ENCODE measurements around the gene PPP1R13L. TPM values are rescaled to one million over a fixed set of nuclear protein-coding genes. Genes with fewer than 3 reads are reported as not detected.

Gene PPP1R13L
- total RNA-seq, 4 donors from 2014 or later, result 28.5 to 298 (median 44.4) TPM

DNA sequence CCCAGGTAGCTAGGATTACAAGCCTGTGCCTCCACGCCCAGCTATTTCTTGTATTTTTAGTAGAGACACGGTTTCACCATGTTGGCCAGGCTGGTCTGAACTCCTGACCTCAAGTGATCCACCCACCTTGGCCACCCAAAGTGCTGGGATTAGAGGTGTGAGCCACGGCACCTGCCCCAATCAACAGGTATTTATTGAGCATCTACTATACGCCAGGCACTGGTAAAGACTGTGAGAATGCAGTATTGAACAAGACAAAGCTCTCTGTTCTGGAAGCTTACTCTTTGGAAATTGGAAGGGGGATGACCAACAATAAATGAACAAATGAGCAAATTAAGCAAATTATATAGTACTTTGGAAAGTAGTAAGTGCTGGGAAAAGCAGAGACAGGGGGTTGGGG, 40.3 kb upstream of the PPP1R13L start:
- peaks cover 22 to 72% (median 44%) of the 10 kb centered on the region in 4 donors for H3K4me1 ChIP-seq
- WGBS, 2 donors (ENCODE audit: low coverage in 1 of 2), result 89 to 94% methylated on average over 3 to 4 of the region's 4 CpGs
- intact Hi-C loops (cut with DNase I; ENCODE audit: low total_unique reads), result no loop called here

DNA sequence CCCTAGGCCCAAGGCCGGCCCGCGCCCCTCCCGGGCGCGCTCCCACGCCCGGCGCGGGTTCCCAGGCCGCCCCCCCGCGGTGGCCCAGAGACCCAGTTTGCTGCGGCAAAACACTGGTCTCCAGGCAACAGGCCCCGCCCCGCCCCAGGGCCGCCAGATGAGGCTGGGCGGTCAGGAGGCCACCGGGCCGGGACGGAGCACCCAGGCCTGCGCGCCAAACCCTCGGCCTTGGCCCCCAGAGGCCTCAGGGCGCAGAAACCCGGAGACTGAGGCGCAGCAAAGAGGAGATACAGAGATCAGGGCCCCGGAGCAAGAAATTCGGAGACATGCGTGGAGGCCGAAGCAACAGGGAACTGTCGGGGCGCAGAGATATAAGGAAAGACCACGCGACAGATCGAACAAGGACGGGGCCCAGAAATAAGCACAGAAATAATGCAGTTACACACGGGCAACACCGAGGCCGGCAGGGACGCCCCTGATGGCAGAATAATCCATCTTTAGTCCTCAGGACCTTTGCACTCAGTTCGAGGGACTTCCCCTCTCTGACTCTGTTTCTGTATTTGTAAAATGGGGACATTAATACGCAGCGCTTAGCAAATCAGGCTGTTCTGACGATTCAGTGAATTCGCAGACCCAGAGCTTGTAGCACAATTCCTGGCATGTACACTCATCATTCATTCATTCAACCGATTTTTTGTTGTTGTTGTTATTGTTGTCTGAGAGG, 39.6 kb upstream of the PPP1R13L start:
- peak; percentile 96 for DNase-seq
- WGBS, 2 donors (ENCODE audit: low coverage in 1 of 2), result 14 to 40% methylated on average over 5 to 27 of the region's 47 CpGs
- in situ Hi-C loops (cut with MboI; ENCODE audit: low pct_ligation_motif_present in 1 of 4, low pct_unique_long_range_greater_than_20kb in 1 of 4, low sequenced_read_pairs in 3 of 4), result loop anchor here in 3 of 4 donors (5.0 kb wide), 1 partner anchor 33 kb away; no protein-coding TSS in a partner anchor
- TF ChIP-seq EP300 (IDR thresholded peaks at IDR 0.05; ENCODE audit: low read depth) (peak; percentile 69), POLR2AphosphoS5 (IDR thresholded peaks at IDR 0.05) (peak; percentile 40 to 74 (median 58)), POLR2A (IDR thresholded peaks at IDR 0.05) (peak; percentile 45)
- TF ChIP-seq, protein P1, sequence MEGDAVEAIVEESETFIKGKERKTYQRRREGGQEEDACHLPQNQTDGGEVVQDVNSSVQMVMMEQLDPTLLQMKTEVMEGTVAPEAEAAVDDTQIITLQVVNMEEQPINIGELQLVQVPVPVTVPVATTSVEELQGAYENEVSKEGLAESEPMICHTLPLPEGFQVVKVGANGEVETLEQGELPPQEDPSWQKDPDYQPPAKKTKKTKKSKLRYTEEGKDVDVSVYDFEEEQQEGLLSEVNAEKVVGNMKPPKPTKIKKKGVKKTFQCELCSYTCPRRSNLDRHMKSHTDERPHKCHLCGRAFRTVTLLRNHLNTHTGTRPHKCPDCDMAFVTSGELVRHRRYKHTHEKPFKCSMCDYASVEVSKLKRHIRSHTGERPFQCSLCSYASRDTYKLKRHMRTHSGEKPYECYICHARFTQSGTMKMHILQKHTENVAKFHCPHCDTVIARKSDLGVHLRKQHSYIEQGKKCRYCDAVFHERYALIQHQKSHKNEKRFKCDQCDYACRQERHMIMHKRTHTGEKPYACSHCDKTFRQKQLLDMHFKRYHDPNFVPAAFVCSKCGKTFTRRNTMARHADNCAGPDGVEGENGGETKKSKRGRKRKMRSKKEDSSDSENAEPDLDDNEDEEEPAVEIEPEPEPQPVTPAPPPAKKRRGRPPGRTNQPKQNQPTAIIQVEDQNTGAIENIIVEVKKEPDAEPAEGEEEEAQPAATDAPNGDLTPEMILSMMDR (IDR thresholded peaks at IDR 0.05), result peak in 1 of 5 experiments; percentile 9
- Histone ChIP-seq H3K4me1 (peaks cover 15 to 68% (median 39%) of the 10 kb centered on the region in 4 donors), H3K27ac (peak overlapping the region; percentile 91 to 93 (median 92)), H3K9me3 (no peaks in the 10 kb centered on the region), H3K27me3 (no peaks in the 10 kb centered on the region), H3K4me3 (peak overlapping the region; percentile 28 to 59 (median 36)), H3K36me3 (no peaks in the 10 kb centered on the region)
- intact Hi-C loops (cut with DNase I; ENCODE audit: low total_unique reads), result no loop called here

More for the DNA sequence above, 40.3 kb upstream of the PPP1R13L start:
- peak overlapping the region; percentile 91 to 93 (median 92) for H3K27ac ChIP-seq
- H3K9me3 ChIP-seq, result no peaks in the 10 kb centered on the region
- in situ Hi-C loops (cut with MboI; ENCODE audit: low pct_ligation_motif_present in 1 of 4, low pct_unique_long_range_greater_than_20kb in 1 of 4, low sequenced_read_pairs in 3 of 4), result no loop called here
- no peak for DNase-seq
- H3K27me3 ChIP-seq, result no peaks in the 10 kb centered on the region
- no peak overlapping the region for H3K4me3 ChIP-seq
- TF ChIP-seq POLR2A (IDR thresholded peaks at IDR 0.05) (no peak), EP300 (IDR thresholded peaks at IDR 0.05; ENCODE audit: low read depth) (no peak), POLR2AphosphoS5 (IDR thresholded peaks at IDR 0.05) (no peak)
- TF ChIP-seq, protein P1 (IDR thresholded peaks at IDR 0.05), result no peak
- H3K36me3 ChIP-seq, result no peaks in the 10 kb centered on the region

DNA sequence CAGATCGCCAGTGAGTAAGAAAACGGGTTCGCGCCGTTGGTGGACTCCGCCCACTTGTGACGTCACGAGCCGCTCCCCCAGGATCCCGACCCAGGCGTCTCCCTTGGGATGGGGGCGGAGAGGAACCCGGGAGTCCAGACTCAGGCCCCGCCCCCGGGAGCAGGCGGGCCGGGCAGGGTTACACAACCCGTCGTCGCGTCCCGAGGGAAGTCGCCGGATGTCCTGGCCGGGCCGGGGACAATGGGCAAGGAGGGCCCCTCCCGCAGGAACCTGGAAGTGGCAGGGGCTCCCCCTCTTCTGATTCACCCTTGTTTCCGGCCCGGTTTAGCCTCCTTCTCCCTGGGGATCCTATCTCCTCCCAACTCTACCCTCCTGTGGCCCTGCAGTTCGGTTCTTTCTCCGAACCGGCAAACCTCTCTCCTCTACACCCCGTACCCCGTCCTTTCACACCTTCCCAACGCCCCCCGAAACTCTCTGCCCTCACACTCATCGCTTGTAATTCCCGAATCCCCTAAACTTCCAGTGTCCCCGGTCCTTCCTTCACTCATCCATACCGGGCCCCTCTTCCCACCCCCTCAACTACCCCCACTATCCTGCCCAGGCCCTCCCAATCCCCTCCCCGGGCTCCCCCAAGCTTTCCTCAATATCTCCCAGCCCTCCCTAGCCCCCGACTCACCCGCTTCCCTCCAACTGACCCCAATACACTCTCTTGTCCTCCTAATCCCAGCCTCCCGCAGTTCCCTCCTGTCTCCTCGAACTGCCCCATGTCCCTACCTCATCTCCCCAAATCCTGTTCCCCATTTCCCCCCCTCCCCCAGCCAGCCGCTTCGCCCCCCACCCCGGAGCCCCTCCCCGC, 38.8 kb upstream of the PPP1R13L start:
- H3K36me3 ChIP-seq, result no peaks in the 10 kb centered on the region
- peak overlapping the region; percentile 91 to 93 (median 92) for H3K27ac ChIP-seq
- peak overlapping the region; percentile 28 to 59 (median 36) for H3K4me3 ChIP-seq
- DNase-seq, result peak; percentile 98
- intact Hi-C loops (cut with DNase I; ENCODE audit: low total_unique reads), result no loop called here
- in situ Hi-C loops (cut with MboI; ENCODE audit: low pct_ligation_motif_present in 1 of 4, low pct_unique_long_range_greater_than_20kb in 1 of 4, low sequenced_read_pairs in 3 of 4), result loop anchor here in 3 of 4 donors (5.0 kb wide), 1 partner anchor 34 kb away; no protein-coding TSS in a partner anchor
- WGBS, 2 donors (ENCODE audit: low coverage in 1 of 2), result 1 to 2% methylated on average over 9 to 47 of the region's 49 CpGs
- H3K27me3 ChIP-seq, result no peaks in the 10 kb centered on the region
- TF ChIP-seq EP300 (IDR thresholded peaks at IDR 0.05; ENCODE audit: low read depth) (peak; percentile 71), POLR2AphosphoS5 (IDR thresholded peaks at IDR 0.05) (peak; percentile 88 to 95 (median 94)), POLR2A (IDR thresholded peaks at IDR 0.05) (peak; percentile 92)
- TF ChIP-seq, protein P1 (IDR thresholded peaks at IDR 0.05), result no peak
- peaks cover 11 to 65% (median 32%) of the 10 kb centered on the region in 4 donors for H3K4me1 ChIP-seq
- H3K9me3 ChIP-seq, result no peaks in the 10 kb centered on the region
